ENCODE results near the gene SLC22A5.
A peak's percentile ranks its signal among the peaks of the same experiment; 100 is the strongest.
"Not testable (repeated sequence)": the region's sequence is repeated elsewhere in the genome, so short reads cannot be mapped to it uniquely, and the experiment has no call there.

Gene SLC22A5

GRCh38 chr5:132411304-132412013 lies 41.9 kb downstream of the SLC22A5 start:
- peak overlapping the region; percentile 69 for H3K4me3 ChIP-seq (ENCODE audit: low read depth, low read length)
- DNase-seq = no peak
- TF ChIP-seq CTCF (IDR thresholded peaks at IDR 0.05; ENCODE audit: low read depth, low read length) = no peak
- no peaks in the 10 kb centered on the region for H3K9me3 ChIP-seq
- H3K36me3 ChIP-seq = no peaks in the 10 kb centered on the region
- no peaks in the 10 kb centered on the region for H3K27me3 ChIP-seq
- H3K4me1 ChIP-seq = no peaks in the 10 kb centered on the region; the same call in 1 of the 2 replicates

GRCh38 chr5:132413567-132413966 lies 44.1 kb downstream of the SLC22A5 start:
- no peak for DNase-seq
- H3K4me1 ChIP-seq = no peaks in the 10 kb centered on the region; the same call in 1 of the 2 replicates
- no peaks in the 10 kb centered on the region for H3K9me3 ChIP-seq
- H3K27me3 ChIP-seq = no peaks in the 10 kb centered on the region
- H3K36me3 ChIP-seq = no peaks in the 10 kb centered on the region
- no peak for TF ChIP-seq CTCF (IDR thresholded peaks at IDR 0.05; ENCODE audit: low read depth, low read length)
- H3K4me3 ChIP-seq (ENCODE audit: low read depth, low read length) = no peak overlapping the region

GRCh38 chr5:132414634-132415378 lies 45.3 kb downstream of the SLC22A5 start:
- DNase-seq = no peak
- no peak overlapping the region for H3K4me3 ChIP-seq (ENCODE audit: low read depth, low read length)
- no peak for TF ChIP-seq CTCF (IDR thresholded peaks at IDR 0.05; ENCODE audit: low read depth, low read length)
- H3K36me3 ChIP-seq = no peaks in the 10 kb centered on the region
- H3K4me1 ChIP-seq = peaks cover 2% of the 10 kb centered on the region
- no peaks in the 10 kb centered on the region for H3K27me3 ChIP-seq
- H3K9me3 ChIP-seq = no peaks in the 10 kb centered on the region

DNA sequence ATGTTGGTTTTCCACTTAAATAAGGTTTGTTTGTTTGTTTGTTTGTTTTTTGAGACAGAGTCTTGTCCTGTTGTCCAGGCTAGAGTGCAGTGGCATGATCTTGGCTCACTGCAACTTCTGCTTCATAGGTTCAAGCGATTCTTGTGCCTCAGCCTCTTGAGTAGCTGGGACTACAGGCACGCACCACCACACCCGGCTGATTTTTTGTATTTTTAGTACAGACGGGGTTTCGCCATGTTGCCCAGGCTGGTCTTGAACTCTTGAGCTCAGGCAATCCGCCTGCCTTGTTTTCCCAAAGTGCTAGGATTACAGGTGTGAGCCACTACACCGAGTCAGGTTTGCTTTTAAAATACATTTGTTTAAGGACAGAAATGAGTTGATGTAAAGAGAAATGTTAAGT lies 46.0 kb downstream of the SLC22A5 start:
- not testable (repeated sequence) for H3K36me3 ChIP-seq; DNase-seq; H3K9me3 ChIP-seq; H3K4me3 ChIP-seq (ENCODE audit: low read depth, low read length); H3K27me3 ChIP-seq; H3K4me1 ChIP-seq

DNA sequence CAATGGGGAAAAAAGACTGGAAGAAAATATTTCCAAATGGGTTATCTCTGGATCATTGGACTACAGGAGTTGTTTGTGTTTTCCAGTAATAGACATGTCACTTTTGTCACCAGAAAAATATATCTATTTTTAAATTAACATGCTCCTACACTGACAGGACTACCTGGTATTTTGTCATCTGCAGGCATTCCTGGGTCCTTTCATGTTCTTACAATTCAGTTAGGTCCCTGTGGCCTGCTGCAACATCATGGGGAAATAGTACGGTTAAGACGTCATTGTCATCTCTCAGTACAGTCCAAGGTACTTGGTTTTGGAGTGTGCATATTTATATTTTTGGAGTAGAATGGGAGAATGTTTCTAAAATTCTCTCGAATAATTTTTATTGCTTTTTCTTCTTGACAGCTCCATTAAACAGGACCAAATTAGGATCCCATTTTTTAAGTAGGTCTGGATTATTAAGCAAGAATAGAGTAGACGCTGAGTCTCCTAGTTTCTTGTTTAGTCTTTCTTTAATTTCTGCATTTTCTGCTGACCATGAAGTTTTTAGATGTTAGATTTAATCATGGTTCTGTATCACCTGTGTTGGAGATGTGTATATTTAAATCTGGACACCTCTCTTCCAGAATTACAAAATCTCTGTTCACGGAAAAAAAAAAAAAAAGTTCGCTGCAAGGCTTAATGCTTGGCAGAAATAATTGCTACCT lies 46.9 kb downstream of the SLC22A5 start:
- no peak overlapping the region for H3K4me3 ChIP-seq (ENCODE audit: low read depth, low read length)
- no peak for DNase-seq
- no peaks in the 10 kb centered on the region for H3K9me3 ChIP-seq
- H3K36me3 ChIP-seq = no peaks in the 10 kb centered on the region
- TF ChIP-seq CTCF (IDR thresholded peaks at IDR 0.05; ENCODE audit: low read depth, low read length) = no peak
- no peaks in the 10 kb centered on the region for H3K27me3 ChIP-seq
- peaks cover 2% of the 10 kb centered on the region; the same call in 1 of the 2 replicates for H3K4me1 ChIP-seq

GRCh38 chr5:132417010-132417439 lies 47.5 kb downstream of the SLC22A5 start:
- no peaks in the 10 kb centered on the region for H3K9me3 ChIP-seq
- no peak for TF ChIP-seq CTCF (IDR thresholded peaks at IDR 0.05; ENCODE audit: low read depth, low read length)
- H3K27me3 ChIP-seq = no peaks in the 10 kb centered on the region
- H3K4me1 ChIP-seq = peaks cover 2% of the 10 kb centered on the region; the same call in 1 of the 2 replicates
- DNase-seq = no peak
- H3K4me3 ChIP-seq (ENCODE audit: low read depth, low read length) = no peak overlapping the region
- H3K36me3 ChIP-seq = no peaks in the 10 kb centered on the region
